Hepatocyte (in vitro differentiated cells): ENCODE results near the gene COQ10A.

ENCODE experiments used
- CTCF ChIP-seq: fragments of 200-600 bp; sonication (generic); IDR thresholded peaks from 2 replicates; pipeline ENCODE4 v1.5.1; 2016; ENCODE audit warnings: antibody characterized with exemption, mild to moderate bottlenecking; ENCODE audit not compliant: poor library complexity
- EZH2 ChIP-seq: fragments of 200-600 bp; sonication (generic); IDR thresholded peaks from 2 replicates; pipeline ENCODE4 v1.6.1; 2016; ENCODE audit warnings: antibody characterized with exemption, mild to moderate bottlenecking, borderline replicate concordance
- EZH2phosphoT487 ChIP-seq: fragments of 200-600 bp; sonication (generic); IDR thresholded peaks from one replicate; pipeline ENCODE4 v1.6.1; 2018; ENCODE audit warnings: antibody characterized with exemption, mild to moderate bottlenecking, low read depth, moderate library complexity; ENCODE audit not compliant: unreplicated experiment, severe bottlenecking

GRCh38 chr12:56274299-56274698 is 7.6 kb downstream of the COQ10A start:
- TF ChIP-seq CTCF (no peak), EZH2phosphoT487 (no peak), EZH2 (no peak)
